NCI-H524 (cell line): ENCODE measurements around the gene COPB2.
"Not testable (repeated sequence)": the region's sequence is repeated elsewhere in the genome, so short reads cannot be mapped to it uniquely, and the experiment has no call there.

Experiments used
- DNase-seq, 2 experiments: peaks; one replicate each; lab custom pipeline; 2025; lab: John Stamatoyannopoulos, UW

Gene COPB2

DNA sequence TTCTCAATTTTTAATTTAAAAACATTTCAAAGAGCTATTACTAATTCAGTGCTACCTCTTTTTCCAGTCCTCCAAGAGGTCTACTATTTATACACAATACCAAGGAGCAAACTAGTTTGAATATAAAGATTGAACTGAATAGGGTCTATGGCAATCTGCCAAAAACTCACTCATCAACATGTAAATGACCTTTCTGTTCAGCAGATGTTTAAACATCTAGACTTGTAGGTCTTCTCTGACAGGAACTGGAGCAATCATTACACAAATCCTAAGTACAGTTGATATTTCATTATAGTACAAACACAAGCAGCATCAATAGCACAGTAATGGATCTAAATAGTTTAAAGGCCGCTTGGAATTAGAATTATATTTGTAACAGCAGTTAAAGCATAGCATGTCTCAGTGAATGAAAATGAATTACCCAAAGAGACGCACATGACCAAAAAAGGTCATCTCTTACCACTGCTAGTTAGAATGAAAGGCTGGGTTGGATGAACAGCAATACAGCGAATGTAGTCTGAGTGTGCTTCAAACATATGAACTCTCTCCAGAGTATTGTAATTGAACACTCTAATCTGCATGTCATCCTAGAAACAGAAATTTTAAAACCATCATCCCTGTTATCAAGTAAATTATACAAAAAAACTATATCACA lies 10.7 kb downstream of the COPB2 start:
- peak in 1 of 2 experiments; percentile 44 for DNase-seq

DNA sequence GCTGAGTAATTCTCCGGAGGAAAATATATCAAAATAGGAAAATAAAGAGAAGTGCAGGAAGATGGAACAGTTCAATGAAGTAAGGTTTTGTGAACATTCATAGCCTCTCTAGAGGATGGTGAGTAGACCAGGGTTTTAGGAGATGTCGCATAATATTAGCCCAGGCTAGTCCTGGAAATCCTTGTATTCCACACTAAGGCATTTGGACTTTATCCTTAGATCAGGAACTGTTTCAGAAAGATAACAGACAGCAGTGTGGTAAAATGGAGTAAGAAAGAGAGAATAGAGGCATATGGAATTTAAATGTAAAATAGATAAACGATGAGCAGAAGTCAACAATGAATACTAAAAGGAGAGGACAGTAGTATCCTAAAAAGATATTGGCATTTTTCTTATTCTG lies 12.1 kb downstream of the COPB2 start:
- no peak for DNase-seq

DNA sequence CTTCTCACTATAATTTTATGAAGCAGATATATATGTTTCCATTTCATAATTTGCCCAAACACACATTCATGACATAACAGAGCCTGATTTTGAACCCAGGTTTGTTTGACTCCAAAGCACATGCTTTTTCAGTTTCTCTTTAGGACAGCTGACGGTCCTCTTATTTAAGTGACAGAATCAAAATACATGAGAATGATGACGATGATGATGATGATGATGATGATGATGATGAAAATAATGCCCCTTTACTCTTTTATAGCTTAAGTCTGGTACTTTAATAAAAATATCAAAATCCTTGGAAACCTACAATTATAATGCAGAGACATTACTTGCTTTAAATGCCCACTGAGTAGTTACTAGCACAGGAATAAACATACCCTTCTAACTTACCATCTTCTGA lies 15.3 kb downstream of the COPB2 start:
- no peak for DNase-seq

DNA sequence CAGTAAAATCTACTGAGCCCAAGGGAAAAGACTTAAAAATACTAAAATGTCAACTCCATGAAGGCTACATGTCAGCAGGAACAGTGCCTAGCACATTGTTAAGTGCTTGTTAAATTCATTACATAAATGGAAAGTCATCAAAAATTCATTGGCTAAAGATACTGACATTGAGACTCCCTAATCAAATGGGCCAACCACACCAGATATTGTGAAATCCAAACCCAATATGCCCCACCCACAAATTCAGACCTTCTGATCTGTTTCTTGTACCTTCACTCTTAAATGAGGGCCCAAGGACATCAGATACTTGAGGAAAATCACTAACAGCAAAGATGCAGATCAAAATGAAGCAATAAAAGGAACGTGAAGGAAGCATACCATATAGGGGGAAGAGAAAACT lies 24.9 kb downstream of the COPB2 start:
- DNase-seq = no peak

DNA sequence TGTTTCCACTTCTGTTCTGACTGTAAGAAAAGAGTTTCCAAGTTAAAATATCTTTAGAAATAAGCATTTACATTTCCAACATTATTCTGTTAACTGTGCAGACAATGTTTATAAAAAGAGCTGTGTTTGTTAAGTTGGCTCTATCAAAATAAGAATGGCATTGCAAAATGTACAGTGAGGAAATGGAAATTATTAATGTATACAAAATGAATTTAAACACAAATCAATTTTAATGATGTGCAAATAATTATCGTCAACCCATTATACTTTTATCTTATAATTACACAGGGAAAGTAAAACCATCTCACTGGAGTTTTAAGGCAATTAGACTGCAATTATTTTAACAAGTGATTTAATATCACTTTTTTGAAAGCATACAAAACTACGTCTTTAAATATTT lies 28.2 kb downstream of the COPB2 start:
- no peak for DNase-seq

DNA sequence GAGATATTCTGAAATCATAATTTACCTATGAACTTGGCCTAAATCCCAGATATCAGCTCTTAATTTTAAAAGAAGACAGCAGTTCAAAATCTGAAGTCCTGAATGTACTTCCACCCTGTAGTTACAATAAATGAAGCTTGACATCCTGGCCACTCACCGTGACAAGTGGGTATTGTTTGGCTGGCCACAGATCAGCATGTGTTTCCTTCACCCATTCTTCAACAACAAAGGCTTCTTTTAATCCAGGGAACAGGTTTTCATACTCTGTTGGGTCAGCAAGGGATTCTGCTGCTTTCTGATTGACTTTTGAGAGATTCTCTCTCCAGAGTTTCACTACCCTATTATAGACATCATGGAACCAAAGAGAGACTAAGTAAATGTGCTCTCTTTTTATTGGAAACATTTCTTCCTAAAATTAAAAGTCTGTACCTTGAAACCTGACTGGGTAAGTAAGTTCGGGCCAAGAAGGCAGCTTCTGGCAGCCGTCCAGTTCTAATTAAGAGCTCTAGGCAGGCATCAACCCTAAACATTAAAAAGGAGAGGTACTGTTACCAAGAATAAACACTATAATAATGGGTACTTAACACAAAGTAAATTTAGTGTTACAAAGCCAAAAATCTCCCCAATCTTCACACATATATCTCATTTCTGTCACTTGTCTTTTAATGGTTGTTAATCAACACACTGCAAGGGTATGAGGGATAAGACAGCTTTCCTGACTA lies 30.4 kb downstream of the COPB2 start:
- DNase-seq = peak in 1 of 2 experiments; percentile 63

DNA sequence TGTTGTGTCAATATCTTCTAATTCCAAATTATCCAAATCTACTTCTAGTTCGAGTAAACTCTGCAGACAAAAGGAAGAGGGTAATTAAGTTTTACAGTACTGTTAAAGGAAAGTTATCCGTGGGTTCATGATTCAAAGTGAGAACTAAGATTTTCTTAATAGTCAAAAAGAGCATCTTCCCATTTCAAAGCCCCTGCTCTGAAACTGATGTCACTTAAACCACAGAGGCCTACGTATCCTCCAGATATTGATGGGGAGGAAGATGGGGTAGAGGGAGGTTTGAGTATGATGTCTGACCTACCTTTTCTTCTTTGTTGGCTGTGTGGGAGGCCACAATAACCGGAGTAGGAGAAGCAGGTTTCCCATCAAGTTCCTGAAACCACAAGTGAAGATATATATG lies 31.5 kb downstream of the COPB2 start:
- no peak for DNase-seq

DNA sequence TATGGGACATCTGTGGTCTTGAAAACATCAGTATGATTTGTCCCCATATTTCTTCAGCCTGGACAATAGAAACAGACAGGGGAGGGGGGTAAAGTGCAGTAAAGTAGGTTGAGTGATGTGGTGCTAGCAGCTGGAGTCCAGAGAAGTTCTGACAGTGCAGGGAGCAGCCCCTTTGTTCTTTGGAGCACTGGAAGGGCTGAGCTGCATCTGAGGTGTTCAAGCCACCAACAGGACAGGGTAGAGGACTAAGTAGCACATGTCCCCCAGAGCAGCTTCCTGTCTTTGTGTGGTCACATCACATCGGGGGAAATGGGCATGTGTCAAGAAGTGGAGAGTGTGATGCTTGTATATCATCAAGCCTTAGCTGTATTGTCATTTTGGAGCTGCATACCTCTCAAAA lies 33.6 kb downstream of the COPB2 start:
- peak in 1 of 2 experiments; percentile 49 for DNase-seq

DNA sequence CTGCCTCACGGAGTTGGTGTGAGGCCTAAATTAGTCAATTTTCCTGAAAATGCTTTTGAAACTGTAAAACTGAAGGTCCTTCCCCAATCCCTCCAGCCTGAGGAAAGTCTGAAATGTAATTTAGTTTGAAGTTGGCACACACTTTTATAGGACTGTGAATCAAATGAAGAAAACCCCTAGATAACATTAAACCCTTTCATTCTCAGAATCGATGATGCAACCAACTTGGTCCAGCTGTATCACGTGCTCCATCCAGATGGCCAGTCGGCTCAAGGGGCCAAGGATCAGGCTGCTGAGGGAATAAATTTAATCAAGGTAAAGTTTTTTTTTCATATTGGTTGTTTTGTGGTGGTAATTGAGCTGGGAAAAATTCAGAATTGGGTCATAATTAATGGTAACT lies 34.0 kb downstream of the COPB2 start:
- DNase-seq = peak; percentile 25 to 60

DNA sequence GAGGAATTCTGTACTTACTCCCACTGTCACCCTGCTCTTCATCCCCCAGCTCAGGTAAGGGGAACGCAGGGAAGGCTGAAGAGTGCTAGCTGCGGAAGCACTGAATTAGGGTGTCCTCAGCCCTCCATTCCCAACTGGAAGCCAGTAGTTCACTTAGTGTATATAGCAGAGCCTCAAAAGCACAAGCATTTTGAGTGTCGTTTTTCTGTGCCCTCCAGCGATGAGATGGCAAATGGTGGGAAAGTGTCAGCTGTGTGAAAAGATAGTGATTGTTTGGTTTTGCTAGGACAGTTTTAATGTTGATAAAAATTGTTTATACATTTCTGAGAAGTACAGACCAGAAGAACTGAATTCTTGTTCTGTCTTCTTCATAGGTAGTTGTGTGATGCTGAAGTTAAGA lies 34.8 kb downstream of the COPB2 start:
- no peak for DNase-seq

DNA sequence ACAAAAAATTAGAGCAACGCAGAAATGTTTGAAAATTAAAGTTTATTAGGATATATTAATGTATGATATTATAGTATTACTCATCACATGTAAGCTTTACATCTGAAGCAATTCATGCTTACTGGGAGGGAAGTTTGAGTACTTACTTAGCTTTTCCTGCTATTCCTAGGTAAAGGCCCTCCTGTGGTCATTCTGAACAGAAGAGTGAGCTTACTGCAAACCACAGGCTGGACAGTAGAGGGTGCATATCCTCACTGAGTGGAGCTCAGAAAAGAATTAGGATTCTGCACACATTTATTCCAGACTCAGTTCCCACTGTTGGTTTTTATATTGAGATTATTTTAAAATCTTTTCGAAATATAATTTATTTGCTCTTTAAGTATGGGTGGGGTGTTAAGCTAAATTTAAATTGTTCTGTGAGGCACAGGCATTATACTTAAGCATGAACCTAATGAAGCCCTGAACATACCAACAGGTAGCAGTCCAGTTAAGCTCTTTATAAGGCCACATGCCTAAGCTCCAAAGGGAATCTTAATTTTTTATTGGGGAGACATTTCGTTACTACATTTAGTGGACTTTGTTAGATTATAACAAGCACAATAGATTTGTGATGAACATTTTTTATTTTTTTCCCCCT lies 35.4 kb downstream of the COPB2 start:
- DNase-seq = peak; percentile 51 to 77

DNA sequence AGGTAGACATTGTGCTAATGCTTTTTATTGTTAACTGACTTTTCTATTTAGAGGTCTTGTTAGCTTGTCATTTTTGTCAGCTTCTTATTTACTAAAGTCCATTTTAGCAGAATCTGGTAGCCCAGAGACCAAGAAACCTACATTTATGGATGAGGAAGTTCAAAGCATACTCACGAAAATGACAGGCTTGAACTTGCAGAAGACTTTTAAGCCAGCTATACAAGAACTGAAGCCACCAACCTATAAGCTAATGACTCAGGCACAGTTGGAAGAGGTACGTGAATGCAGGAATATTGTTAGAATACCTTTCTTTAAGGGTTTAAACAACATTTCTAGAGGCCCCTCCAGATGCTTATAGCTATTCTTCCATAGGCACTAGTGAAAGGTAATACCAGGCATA lies 42.7 kb downstream of the COPB2 start:
- DNase-seq = no peak

DNA sequence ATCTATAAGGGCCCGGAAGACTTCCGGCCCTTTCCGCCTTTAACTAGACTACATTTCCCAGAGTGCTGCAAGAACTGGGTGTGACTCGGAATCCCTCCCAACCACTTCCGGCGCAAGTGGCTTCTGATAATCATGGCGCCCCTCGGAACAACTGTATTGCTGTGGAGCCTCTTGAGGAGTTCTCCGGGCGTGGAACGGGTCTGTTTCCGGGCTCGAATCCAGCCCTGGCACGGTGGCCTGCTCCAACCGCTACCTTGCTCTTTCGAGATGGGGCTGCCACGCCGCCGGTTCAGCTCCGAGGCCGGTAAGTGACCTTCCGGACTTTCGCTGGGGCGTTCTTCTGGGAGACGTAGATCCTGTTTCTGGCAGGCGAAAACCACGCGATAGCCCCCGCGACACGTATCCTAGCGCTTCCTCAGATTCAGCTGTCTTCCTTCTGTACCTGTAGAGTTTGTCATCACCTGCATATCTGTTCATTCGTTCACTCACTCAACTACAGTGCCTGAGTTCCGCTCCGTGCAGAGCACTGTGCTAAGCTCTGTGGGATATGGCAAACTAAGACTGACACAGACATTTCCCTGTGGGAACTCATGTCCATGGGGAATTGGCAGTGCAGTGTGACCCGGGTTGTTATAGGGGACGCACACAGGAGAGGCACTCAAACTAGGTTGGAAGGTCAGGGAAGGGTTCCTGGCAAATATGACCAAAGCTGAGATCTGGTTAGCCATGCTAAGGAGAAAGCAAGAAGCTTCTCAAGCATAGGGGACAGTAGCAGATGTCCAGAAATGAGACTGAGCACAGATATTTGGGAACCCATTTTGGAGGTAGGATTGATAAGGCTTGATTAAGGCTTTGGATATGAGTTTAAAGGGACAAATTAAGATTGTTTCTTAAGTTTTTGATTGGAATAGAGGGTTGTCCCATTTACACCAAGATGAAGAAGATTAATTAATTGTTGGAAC lies 45.3 kb downstream of the COPB2 start, which contains the start of gene MRPS22:
Gene MRPS22 (plus strand): TSS at position 126 of the 962 bp plus-strand sequence. CDS start 7 bp downstream, at position 133.
- DNase-seq = peak; percentile 77 to 91

DNA sequence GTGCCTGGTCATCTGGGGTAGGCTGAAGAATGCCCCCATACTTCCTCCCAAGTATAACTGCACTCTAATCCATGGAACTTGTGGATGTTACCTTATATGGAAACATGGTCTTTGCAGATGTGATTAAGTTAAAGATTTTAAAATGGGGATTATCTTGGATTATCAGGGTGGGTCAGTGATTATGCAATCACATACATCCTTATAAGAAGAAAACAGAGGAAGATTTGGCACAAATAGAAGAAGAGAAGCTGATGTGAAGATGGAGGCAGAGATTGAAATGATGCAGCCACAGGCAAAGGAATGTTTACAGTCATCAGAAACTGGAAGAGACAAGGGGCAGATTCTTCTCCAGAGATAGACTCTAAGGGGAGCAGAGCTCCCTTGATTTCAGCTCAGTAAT lies 47.4 kb downstream of the COPB2 start:
- peak in 1 of 2 experiments; percentile 10 for DNase-seq

DNA sequence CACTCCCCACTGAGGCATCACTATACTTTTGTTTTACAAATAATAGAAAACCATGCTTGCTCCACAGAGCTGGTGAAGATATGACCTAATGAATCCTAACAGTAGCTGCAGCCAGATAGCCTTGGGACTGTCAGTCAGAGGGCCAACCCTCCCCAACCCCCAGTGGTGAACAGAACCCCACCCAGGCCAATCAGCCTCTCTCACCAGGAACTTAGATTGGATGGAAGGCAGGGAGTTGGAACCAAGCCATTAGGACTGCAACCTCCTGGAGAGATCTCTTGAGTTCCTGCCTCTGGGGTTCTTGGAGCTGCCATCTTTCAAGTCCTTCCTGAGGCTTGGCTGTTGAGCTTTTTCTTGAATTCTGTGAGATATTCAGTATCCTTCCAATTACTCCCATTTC lies 48.7 kb downstream of the COPB2 start:
- no peak for DNase-seq

DNA sequence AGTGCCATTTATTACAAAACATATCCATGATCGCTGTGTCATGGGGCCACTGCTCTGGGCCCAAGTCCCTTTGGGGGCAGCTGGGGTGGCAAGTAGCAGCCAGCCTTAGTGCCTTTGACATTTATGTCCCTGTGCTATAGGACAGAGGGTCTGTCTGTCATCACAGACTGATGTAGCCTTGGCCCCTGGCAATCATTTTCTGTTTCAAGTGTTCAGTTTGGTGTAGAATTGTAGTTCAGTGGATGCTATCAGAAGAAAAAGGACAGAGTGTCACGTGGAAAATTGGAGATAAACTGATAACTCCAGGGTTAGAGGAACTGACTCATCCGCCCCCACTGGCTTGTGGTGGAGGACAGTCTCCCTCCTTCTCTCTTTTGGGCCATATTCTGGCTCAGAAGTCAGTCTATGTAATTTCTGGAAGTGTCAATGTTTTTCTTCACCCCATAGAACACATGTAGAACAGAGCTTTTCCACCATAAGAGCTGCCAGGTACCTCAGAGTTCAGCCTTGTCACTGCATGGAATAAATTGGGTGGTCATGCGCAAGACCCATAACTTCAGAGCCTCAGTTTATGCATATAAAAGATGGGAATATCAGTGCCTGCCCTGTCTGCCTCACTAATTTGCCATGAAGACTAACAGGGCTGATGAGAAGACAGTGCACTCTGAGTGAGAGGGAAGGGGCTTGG lies 50.1 kb downstream of the COPB2 start:
- DNase-seq = no peak

DNA sequence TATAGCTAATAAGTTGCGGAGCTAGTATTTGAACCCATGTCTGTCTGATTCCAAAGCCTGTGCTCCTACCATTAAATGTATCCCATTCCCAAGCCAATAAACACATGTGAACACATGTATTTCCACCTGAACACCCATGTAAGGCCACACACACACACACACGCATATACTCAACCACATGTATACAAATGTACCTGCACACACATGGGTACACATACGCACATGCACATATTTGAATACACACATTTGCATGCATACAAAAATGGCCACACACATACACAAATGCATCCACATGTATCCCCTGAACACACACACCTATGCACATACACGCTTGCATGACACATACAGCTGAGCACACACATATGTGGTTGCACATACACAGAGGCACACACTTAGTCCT lies 51.0 kb downstream of the COPB2 start:
- DNase-seq = no peak

DNA sequence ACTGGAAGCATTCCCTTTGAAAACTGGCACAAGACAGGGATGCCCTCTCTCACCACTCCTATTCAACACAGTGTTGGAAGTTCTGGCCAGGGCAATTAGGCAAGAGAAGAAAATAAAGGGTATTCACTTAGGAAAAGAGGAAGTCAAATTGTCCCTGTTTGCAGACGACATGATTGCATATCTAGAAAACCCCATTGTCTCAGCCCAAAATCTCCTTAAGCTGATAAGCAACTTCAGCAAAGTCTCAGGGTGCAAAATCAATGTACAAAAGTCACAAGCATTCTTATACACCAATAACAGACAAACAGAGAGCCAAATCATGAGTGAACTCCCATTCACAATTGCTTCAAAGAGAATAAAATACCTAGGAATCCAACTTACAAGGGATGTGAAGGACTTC lies 54.8 kb downstream of the COPB2 start:
- DNase-seq = not testable (repeated sequence)

DNA sequence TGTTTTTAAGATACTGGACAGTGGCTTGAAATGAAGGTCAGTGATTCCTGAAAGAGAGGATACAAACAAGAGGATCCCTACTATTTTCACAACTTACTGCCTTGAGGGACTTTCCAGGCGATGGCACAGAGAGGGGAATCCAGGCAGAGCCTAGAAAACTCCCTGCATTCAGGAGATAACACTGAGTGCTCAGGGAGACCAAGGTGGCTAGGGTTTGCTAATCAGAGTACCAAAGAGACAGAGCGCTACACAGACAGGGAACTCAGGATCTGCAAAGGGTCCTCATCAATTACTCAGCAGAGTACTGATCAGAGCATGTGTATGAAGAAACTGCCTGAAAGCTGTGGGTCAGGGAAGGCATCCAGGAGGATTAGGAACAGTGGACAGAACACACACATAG lies 57.4 kb downstream of the COPB2 start:
- DNase-seq = no peak

DNA sequence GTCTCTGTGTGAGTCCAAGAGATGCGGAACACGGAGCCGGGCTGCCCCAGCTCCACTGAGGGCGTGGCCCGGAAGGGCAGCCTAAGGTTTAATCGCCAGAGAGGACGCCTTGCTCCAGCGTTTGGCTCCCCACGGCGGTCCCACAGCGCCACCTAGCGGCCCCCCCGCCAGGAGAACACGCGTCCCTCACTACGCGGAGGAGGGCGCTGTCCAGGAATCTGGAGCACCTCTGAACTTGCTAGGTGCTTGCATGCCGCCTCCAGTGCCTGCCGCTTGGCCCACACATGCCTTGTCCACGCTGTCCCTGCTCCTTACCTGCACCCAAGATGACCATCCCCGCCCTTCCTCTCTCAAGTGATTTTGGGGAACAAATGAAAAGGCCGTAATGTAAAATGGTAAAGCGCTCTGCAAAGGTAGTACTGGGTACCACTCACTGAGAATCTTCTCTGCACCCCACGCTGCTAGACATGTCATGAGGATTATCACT lies 60.0 kb downstream of the COPB2 start:
- DNase-seq = peak; percentile 83 to 92

DNA sequence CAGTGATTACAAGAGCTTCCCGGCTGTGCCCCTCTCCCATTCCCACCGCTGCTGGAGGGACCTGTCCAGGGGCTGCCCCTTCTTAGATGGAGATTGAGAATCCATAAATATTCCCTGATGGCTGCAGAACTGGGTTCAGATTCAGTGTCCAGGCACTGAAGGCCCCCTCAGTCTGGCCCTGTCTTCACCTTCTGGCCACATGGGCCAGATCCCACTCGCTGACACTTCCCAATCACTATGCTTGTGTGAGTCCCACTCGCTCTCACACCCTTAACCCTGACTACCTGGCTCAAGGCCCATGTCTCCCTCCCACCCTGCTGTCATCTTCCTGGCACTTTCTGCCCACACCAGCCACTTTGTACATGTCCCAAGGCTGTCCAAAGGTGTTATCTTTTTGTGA lies 61.1 kb downstream of the COPB2 start:
- no peak for DNase-seq
